Transverse colon (tissue), 4 donors: Measurements from ENCODE around the gene UMAD1. TPM values are rescaled to one million over a fixed set of nuclear protein-coding genes. Genes with fewer than 3 reads are reported as not detected.

Experiments
- DNase-seq: peaks from one replicate; pipeline ENCODE4 v3.0.0-alpha.2; 2019
- H3K27ac ChIP-seq, 4 donors: fragments of 200-600 bp; sonication (generic); 2 replicates each; pipeline ENCODE4 v1.5.1; 2016 to 2018; ENCODE audit warnings: inconsistent platforms in 4 of 4
- H3K27me3 ChIP-seq: fragments of 200-600 bp; sonication (generic); 2 replicates; pipeline ENCODE4 v1.5.1; 2017; ENCODE audit warnings: inconsistent platforms
- H3K36me3 ChIP-seq, 4 donors: fragments of 200-600 bp; sonication (generic); 2 replicates each; pipeline ENCODE4 v1.5.1; 2017 to 2019; ENCODE audit warnings: inconsistent platforms in 4 of 4
- H3K4me1 ChIP-seq, 4 donors: fragments of 200-600 bp; sonication (generic); 2 replicates each; pipeline ENCODE4 v1.5.1; 2017 to 2020; ENCODE audit warnings: inconsistent platforms in 4 of 4
- H3K4me3 ChIP-seq, 4 donors: fragments of 200-600 bp; sonication (generic); 1 replicate in 1 of 4; 2 replicates in 3 of 4; pipeline versions ENCODE4 v1.5.1 to v1.6.1; 2017 to 2019; ENCODE audit warnings: inconsistent platforms in 4 of 4
- H3K9me3 ChIP-seq, 2 donors: fragments of 200-600 bp; sonication (generic); 2 replicates each; pipeline ENCODE4 v1.5.1; 2017 to 2019; ENCODE audit warnings: inconsistent platforms in 2 of 2
- EP300 ChIP-seq: sonication (generic); formaldehyde crosslinking; IDR thresholded peaks from one replicate; pipeline ENCODE4 v1.6.1; 2017; ENCODE audit warnings: antibody characterized with exemption, low read depth
- POLR2A ChIP-seq: fragments of 450-650 bp; IDR thresholded peaks from one replicate; pipeline ENCODE4 v1.6.1; 2016; ENCODE audit warnings: antibody characterized with exemption, mild to moderate bottlenecking, moderate library complexity
- POLR2AphosphoS5 ChIP-seq, 3 donors: sonication (generic); formaldehyde crosslinking; IDR thresholded peaks; one replicate each; pipeline ENCODE4 v1.6.1; 2016; ENCODE audit warnings: antibody characterized with exemption in 3 of 3
- WGBS, 2 donors: methylation state at CpG; one replicate each; pipeline ENCODE4 v1.1.5; 2018; ENCODE audit warnings: low coverage in 1 of 2; 5-methylcytosine and 5-hydroxymethylcytosine counted together
- in situ Hi-C, 4 donors: fragments of 200-750 bp; cut with MboI; loops; one replicate each; pipeline versions ENCODE4 v1.15.0 to v1.15.1; 2017; ENCODE audit warnings: low sequenced_read_pairs in 3 of 4, low pct_ligation_motif_present in 1 of 4, low pct_unique_long_range_greater_than_20kb in 1 of 4
- intact Hi-C: fragments of 100-400 bp; cut with DNase I; formaldehyde crosslinking; loops from one replicate; pipeline ENCODE4 v1.15.1; 2023; ENCODE audit warnings: low total_unique reads
- total RNA-seq, 4 donors: library from RNA; depleted of rRNA; stranded (reverse); fragments of >200 nt; gene quantifications; one replicate each; pipeline ENCODE4 v1.1.0, GENCODE V29; 2016
- TF ChIP-seq, protein P1 (sequence below), 5 experiments: fragments of 200-600 bp in 3 of 5; fragments of 450-650 bp in 2 of 5; sonication (generic) in 3 of 5; IDR thresholded peaks; 1 replicate in 2 of 5; 2 replicates in 3 of 5; pipeline ENCODE4 v1.5.1; 2016 to 2017; ENCODE audit warnings: antibody characterized with exemption in 5 of 5, inconsistent platforms in 3 of 5, mild to moderate bottlenecking in 2 of 5, moderate library complexity in 1 of 5

Gene UMAD1
- total RNA-seq, 4 donors from 2014 or later = 0.40 to 21.3 (median 14.6) TPM

DNA sequence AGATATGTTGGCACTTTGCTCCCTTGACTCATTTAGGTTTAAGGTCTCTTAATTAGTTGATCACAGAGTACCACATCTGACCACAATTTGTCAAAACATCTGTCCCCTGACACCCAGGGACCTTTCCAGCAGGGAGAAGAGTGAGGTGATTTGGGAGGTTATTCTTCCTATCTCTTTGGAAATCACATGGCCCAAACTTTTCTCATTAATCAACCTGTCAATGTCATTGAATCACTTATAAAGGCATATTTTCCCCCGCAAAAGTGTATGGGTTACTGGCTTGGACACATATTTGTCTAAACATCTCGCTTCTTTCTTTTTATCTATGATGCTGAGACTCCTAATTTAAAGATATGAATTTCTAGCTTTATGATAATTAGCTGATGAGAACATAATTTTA is 170.3 kb downstream of the UMAD1 start:
- Histone ChIP-seq H3K4me3 (no peak overlapping the region), H3K36me3 (no peaks in the 10 kb centered on the region), H3K27ac (no peak overlapping the region), H3K27me3 (no peaks in the 10 kb centered on the region), H3K9me3 (no peaks in the 10 kb centered on the region), H3K4me1 (peaks cover 0 to 9% (median 0%) of the 10 kb centered on the region in 4 donors)
- in situ Hi-C loops = no loop called here
- 83 to 96% methylated on average over 2 of the region's 2 CpGs for WGBS, 2 donors
- TF ChIP-seq POLR2AphosphoS5 (IDR thresholded peaks at IDR 0.05) (no peak), EP300 (no peak), POLR2A (no peak)
- TF ChIP-seq, protein P1, sequence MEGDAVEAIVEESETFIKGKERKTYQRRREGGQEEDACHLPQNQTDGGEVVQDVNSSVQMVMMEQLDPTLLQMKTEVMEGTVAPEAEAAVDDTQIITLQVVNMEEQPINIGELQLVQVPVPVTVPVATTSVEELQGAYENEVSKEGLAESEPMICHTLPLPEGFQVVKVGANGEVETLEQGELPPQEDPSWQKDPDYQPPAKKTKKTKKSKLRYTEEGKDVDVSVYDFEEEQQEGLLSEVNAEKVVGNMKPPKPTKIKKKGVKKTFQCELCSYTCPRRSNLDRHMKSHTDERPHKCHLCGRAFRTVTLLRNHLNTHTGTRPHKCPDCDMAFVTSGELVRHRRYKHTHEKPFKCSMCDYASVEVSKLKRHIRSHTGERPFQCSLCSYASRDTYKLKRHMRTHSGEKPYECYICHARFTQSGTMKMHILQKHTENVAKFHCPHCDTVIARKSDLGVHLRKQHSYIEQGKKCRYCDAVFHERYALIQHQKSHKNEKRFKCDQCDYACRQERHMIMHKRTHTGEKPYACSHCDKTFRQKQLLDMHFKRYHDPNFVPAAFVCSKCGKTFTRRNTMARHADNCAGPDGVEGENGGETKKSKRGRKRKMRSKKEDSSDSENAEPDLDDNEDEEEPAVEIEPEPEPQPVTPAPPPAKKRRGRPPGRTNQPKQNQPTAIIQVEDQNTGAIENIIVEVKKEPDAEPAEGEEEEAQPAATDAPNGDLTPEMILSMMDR (IDR thresholded peaks at IDR 0.05) = no peak
- no peak for DNase-seq
- intact Hi-C loops = no loop called here

DNA sequence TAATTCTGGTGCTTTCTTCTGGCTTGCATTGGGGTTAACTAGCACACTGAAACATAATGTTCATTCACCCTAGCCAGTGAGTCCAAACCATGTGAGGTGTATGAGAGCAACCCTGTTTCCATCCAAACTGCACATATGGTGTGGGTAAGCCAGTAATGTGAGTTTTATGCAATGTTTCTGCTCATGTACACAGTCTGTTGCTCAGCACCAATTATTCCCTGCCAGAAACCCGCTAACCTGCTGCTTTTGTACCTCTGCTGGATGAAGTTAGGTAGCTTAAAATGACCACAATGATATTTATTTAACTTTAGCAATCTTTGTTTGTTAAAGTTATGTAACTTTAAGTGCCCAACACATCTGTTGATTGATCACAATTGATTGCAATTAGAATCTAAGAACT is 171.6 kb downstream of the UMAD1 start:
- TF ChIP-seq POLR2A (no peak), EP300 (no peak), POLR2AphosphoS5 (IDR thresholded peaks at IDR 0.05) (no peak)
- TF ChIP-seq, protein P1 (IDR thresholded peaks at IDR 0.05) = no peak
- no peak overlapping the region for H3K4me3 ChIP-seq
- no peaks in the 10 kb centered on the region for H3K9me3 ChIP-seq
- H3K27me3 ChIP-seq = no peaks in the 10 kb centered on the region
- no peak for DNase-seq
- in situ Hi-C loops = no loop called here
- no peak overlapping the region for H3K27ac ChIP-seq
- peaks cover 0 to 13% (median 0%) of the 10 kb centered on the region in 4 donors for H3K4me1 ChIP-seq
- intact Hi-C loops = no loop called here
- 93 to 94% methylated on average over 1 of the region's 1 CpG for WGBS, 2 donors
- no peaks in the 10 kb centered on the region for H3K36me3 ChIP-seq

DNA sequence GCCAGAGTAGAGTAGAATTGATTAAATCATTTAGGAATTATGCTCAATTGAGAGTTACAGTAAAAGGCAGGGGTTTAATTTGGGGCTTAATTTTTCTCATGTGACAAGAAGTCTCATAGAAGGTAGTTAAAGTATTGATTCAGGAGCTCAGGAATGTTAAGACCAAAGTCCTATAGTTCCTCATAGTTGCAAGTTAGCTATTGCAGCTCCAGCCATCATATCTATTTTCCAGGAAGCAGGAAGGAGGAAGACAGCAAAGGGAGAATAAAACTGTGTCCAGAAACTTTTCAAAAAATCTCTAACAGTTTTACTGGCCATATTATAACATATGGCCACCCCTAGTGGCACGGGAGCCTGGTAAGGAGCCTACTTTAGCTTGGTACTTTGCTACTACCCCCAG is 174.8 kb downstream of the UMAD1 start:
- no peak overlapping the region for H3K4me3 ChIP-seq
- H3K27me3 ChIP-seq = no peaks in the 10 kb centered on the region
- in situ Hi-C loops (no loop called here), intact Hi-C loops (no loop called here)
- H3K36me3 ChIP-seq = no peaks in the 10 kb centered on the region
- no peaks in the 10 kb centered on the region for H3K9me3 ChIP-seq
- H3K4me1 ChIP-seq = peaks cover 0 to 13% (median 0%) of the 10 kb centered on the region in 4 donors
- no peak for DNase-seq
- WGBS, 2 donors = 87 to 95% methylated on average over 1 of the region's 1 CpG
- H3K27ac ChIP-seq = no peak overlapping the region
- no peak for TF ChIP-seq POLR2AphosphoS5 (IDR thresholded peaks at IDR 0.05)
- TF ChIP-seq EP300 = no peak
- TF ChIP-seq, protein P1 (IDR thresholded peaks at IDR 0.05) = no peak
- TF ChIP-seq POLR2A = no peak

DNA sequence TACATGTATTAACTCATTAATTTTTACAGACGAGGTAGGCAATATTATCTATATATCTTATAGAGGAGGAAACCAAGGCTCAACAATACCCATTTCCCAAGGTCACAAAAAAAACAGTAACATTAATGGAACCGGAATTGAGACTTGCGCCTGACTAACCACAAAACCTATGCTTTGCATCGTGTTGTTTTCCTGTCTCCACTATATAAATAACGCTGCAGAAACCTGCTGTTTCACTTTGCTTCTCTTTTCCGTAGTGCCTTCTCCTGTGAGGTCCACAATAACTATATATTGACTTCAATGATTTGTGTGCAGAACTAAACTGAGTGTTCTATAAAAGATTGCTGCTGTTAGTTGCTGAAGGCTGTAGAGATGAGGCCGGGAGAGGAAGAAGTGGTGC is 175.5 kb downstream of the UMAD1 start:
- no peaks in the 10 kb centered on the region for H3K27me3 ChIP-seq
- TF ChIP-seq POLR2AphosphoS5 (IDR thresholded peaks at IDR 0.05) (no peak), EP300 (no peak), POLR2A (no peak)
- TF ChIP-seq, protein P1 (IDR thresholded peaks at IDR 0.05) = no peak
- no peak overlapping the region for H3K27ac ChIP-seq
- no peaks in the 10 kb centered on the region for H3K36me3 ChIP-seq
- DNase-seq = no peak
- in situ Hi-C loops (no loop called here), intact Hi-C loops (no loop called here)
- H3K4me1 ChIP-seq = peaks cover 0 to 13% (median 0%) of the 10 kb centered on the region in 4 donors
- H3K4me3 ChIP-seq = no peak overlapping the region
- WGBS, 2 donors = 61 to 94% methylated on average over 6 to 7 of the region's 7 CpGs
- no peaks in the 10 kb centered on the region for H3K9me3 ChIP-seq
